Caco-2 (cell line): ENCODE data around the gene GSE1. TPM values are rescaled to one million over a fixed set of nuclear protein-coding genes. Genes with fewer than 3 reads are reported as not detected.

Experiments
- BruUV-seq: library from RNA; stranded (reverse); fragments of 400-500 nt; replicated peaks from 2 replicates; lab custom pipeline; 2021; lab: Mats Ljungman, UMichigan
- CTCF ChIA-PET: fragments of 300-600 bp; sonication (Branson Sonifier 250); formaldehyde crosslinking; loops from one replicate; lab custom pipeline; 2022; ENCODE audit warnings: antibody characterized with exemption; lab: Charles Lee
- POLR2A ChIA-PET: fragments of 300-600 bp; sonication (Branson Sonifier 250); formaldehyde crosslinking; loops from one replicate; lab custom pipeline; 2022; ENCODE audit warnings: antibody characterized with exemption; lab: Charles Lee
- DNase-seq, 2 experiments: peaks; one replicate each; pipeline versions ENCODE4 v3.0.0 to v3.0.0-alpha.2; 2020 to 2022
- H3K27me3 ChIP-seq: replicated peaks from 2 replicates; pipeline ENCODE4 v1.6.0; 2011; ENCODE audit warnings: low read length; ENCODE audit not compliant: control insufficient read depth, insufficient read depth
- H3K36me3 ChIP-seq: 2 replicates; pipeline ENCODE4 v1.5.1; 2011; ENCODE audit warnings: low read length; ENCODE audit not compliant: control insufficient read depth, insufficient read depth
- H3K4me1 ChIP-seq: fragments of 250-450 bp; sonication (Bioruptor Pico); 2 replicates; pipeline ENCODE4 v1.5.1; 2020; ENCODE audit warnings: mild to moderate bottlenecking
- H3K4me3 ChIP-seq: 2 replicates; pipeline ENCODE4 v1.5.1; 2011; ENCODE audit warnings: low read depth, mild to moderate bottlenecking, control low read depth, low read length
- H3K9me3 ChIP-seq: fragments of 250-450 bp; sonication (Bioruptor Pico); 2 replicates; pipeline ENCODE4 v1.5.1; 2020; ENCODE audit warnings: mild to moderate bottlenecking, moderate library complexity
- H3K27ac Mint-ChIP-seq: one replicate; pipeline ENCODE4 v1.8.0; 2022; ENCODE audit warnings: mixed read lengths; ENCODE audit not compliant: unreplicated experiment
- H3K27me3 Mint-ChIP-seq: one replicate; pipeline ENCODE4 v1.8.0; 2022; ENCODE audit warnings: mixed read lengths; ENCODE audit not compliant: insufficient read depth, unreplicated experiment
- H3K36me3 Mint-ChIP-seq: one replicate; pipeline ENCODE4 v1.8.0; 2022; ENCODE audit warnings: mild to moderate bottlenecking, mixed read lengths; ENCODE audit not compliant: insufficient read depth, unreplicated experiment
- H3K4me1 Mint-ChIP-seq: one replicate; pipeline ENCODE4 v1.8.0; 2022; ENCODE audit warnings: low read depth, mixed read lengths; ENCODE audit not compliant: unreplicated experiment
- H3K4me3 Mint-ChIP-seq: one replicate; pipeline ENCODE4 v1.8.0; 2022; ENCODE audit warnings: mild to moderate bottlenecking, moderate library complexity, mixed read lengths; ENCODE audit not compliant: unreplicated experiment
- H3K9me3 Mint-ChIP-seq: one replicate; pipeline ENCODE4 v1.8.0; 2022; ENCODE audit warnings: mixed read lengths; ENCODE audit not compliant: unreplicated experiment
- intact Hi-C: fragments of 100-400 bp; cut with micrococcal nuclease; formaldehyde crosslinking; loops from one replicate; pipeline ENCODE4 v1.10.0; 2022; ENCODE audit not compliant: unreplicated experiment
- total RNA-seq: library from RNA; stranded (reverse); gene quantifications from 2 replicates; pipeline ENCODE4 v1.2.3, GENCODE V29; 2022
- TF ChIP-seq, protein P1 (sequence below), 2 experiments: fragments of 200-600 bp in 1 of 2; IDR thresholded peaks; 1 replicate in 1 of 2; 2 replicates in 1 of 2; pipeline versions ENCODE4 v1.5.1 to v1.8.0; 2011 to 2022; ENCODE audit warnings: antibody characterized with exemption in 1 of 2, control low read depth in 1 of 2, inconsistent platforms in 1 of 2, low read depth in 1 of 2, low read length in 1 of 2, mild to moderate bottlenecking in 1 of 2, moderate library complexity in 1 of 2; ENCODE audit not compliant: insufficient read depth in 1 of 2, severe bottlenecking in 1 of 2, unreplicated experiment in 1 of 2

Gene GSE1
- total RNA-seq, 1 experiment from 2014 or later, result 142 TPM

DNA sequence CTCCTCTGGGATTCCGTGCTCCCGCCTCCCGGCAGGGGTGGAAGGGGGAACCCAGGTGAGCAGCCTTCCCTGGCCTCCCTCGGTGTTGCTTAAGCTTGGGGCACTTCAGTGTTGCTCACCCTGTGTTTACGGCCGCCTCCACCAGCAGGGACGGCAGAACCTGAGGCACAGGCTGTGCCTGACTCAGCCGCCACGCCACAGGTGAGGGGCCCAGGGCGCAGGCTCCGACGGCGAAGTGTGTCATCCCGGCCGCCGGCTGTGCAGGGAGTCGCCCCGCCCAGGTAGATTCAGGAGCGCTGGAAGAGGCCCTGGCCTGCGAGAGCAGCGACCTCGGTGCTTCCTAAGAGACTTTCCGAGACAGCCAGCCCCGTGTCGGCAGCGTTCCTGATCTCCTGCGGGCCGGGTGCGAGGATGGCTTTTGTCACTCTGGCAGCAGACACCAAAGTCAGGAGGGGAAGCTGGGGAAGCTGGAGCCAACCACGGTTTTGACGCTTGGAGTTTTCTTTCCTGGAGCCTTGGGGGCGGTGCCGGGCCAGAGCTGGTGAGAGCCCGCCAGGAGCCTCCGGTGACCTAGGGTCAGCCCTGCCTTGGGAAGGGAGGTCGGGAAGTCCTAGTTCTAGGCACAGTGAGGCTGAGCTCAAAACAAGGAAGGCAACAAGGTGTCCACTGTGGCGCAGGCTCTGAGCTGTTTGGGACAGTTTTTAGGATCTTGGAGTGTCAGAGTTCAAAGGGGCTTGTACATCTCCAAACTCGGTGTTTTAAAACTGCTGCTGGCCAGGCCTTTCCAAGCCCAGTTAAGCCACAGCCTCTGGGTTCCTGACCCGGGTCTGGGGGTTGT, 2.1 kb downstream of the GSE1 start:
- Mint-ChIP-seq H3K4me3 (peak overlapping the region; percentile 81), H3K27ac (peak overlapping the region; percentile 85), H3K9me3 (no peaks in the 10 kb centered on the region), H3K36me3 (peaks cover 70% of the 10 kb centered on the region), H3K4me1 (peaks cover 18% of the 10 kb centered on the region), H3K27me3 (no peaks in the 10 kb centered on the region)
- peak; percentile 95 to 96 for DNase-seq
- CTCF ChIA-PET, result interaction anchor here (0.6 to 2.5 kb wide), 15 partner anchors 10 to 361 kb away, joined by 3 to 14 read pairs (median 5); no protein-coding TSS in a partner anchor
- H3K27me3 ChIP-seq, result no peaks in the 10 kb centered on the region
- peak overlapping the region; percentile 95 for H3K4me3 ChIP-seq
- TF ChIP-seq, protein P1, sequence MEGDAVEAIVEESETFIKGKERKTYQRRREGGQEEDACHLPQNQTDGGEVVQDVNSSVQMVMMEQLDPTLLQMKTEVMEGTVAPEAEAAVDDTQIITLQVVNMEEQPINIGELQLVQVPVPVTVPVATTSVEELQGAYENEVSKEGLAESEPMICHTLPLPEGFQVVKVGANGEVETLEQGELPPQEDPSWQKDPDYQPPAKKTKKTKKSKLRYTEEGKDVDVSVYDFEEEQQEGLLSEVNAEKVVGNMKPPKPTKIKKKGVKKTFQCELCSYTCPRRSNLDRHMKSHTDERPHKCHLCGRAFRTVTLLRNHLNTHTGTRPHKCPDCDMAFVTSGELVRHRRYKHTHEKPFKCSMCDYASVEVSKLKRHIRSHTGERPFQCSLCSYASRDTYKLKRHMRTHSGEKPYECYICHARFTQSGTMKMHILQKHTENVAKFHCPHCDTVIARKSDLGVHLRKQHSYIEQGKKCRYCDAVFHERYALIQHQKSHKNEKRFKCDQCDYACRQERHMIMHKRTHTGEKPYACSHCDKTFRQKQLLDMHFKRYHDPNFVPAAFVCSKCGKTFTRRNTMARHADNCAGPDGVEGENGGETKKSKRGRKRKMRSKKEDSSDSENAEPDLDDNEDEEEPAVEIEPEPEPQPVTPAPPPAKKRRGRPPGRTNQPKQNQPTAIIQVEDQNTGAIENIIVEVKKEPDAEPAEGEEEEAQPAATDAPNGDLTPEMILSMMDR (IDR thresholded peaks at IDR 0.05; ENCODE audit: insufficient read depth in 1 of 2, low read depth in 1 of 2, low read length in 1 of 2, severe bottlenecking in 1 of 2, unreplicated experiment in 1 of 2), result no peak
- no peaks in the 10 kb centered on the region for H3K9me3 ChIP-seq
- intact Hi-C loops, result no loop called here
- POLR2A ChIA-PET, result interaction anchor here (0.6 kb wide), 1 partner anchor 59 kb away, joined by 14 read pairs; no protein-coding TSS in a partner anchor
- H3K4me1 ChIP-seq, result peaks cover 26% of the 10 kb centered on the region
- BruUV-seq, result TSS peak; percentile 3
- H3K36me3 ChIP-seq, result peaks cover 8% of the 10 kb centered on the region; the same call in 1 of the 2 replicates

DNA sequence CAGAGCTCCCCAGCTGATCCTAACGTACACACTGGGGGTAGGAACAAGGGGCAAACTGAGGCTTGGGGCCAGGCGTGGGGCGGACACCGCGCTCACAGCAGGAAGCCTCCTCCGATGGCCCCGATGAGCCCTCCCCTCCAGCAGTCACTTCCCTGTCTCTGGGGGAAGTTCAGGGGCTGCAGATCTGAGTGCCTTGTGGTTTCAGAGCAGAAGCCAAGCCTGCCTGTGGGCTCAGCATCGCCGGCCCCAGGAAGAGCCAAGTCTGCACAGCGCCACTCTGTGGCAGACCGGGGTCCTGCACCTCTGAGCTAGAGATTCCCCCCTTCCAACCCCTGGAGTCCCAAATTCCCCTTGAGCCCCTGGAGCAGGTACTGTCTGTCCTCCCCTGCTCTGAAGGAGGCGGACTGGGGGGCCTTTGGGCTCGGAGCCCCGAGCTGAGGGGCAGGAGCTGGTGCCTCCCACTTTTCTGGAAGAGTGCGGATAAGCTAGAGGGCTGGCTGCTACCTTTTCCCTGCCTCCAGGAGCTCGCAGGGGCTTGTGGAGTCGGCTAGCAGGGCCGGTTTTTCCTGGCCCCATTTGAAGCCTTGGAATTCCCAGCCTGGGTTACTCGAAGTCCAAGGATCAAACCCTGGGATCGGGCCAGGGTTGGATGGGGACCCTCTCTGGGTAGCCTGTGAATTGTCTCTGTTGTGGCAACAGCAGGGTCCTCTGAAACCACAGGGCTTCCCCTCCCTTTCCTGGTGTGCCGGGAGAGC, 2.9 kb downstream of the GSE1 start:
- Mint-ChIP-seq H3K4me1 (peaks cover 26% of the 10 kb centered on the region), H3K36me3 (peaks cover 65% of the 10 kb centered on the region), H3K27ac (peak overlapping the region; percentile 85), H3K4me3 (peak overlapping the region; percentile 81), H3K27me3 (no peaks in the 10 kb centered on the region), H3K9me3 (no peaks in the 10 kb centered on the region)
- intact Hi-C loops, result no loop called here
- TF ChIP-seq, protein P1 (IDR thresholded peaks at IDR 0.05; ENCODE audit: insufficient read depth in 1 of 2, low read depth in 1 of 2, low read length in 1 of 2, severe bottlenecking in 1 of 2, unreplicated experiment in 1 of 2), result peak; percentile 88 to 90
- DNase-seq, result peak; percentile 71 to 79
- no TSS peak for BruUV-seq
- H3K27me3 ChIP-seq, result no peaks in the 10 kb centered on the region
- peaks cover 21% of the 10 kb centered on the region for H3K4me1 ChIP-seq
- H3K36me3 ChIP-seq, result peaks cover 8% of the 10 kb centered on the region; the same call in 1 of the 2 replicates
- no peaks in the 10 kb centered on the region for H3K9me3 ChIP-seq
- no peak overlapping the region; the same call in 1 of the 2 replicates for H3K4me3 ChIP-seq
- CTCF ChIA-PET, result interaction anchor here (0.6 to 2.5 kb wide), 18 partner anchors 9 to 501 kb away, joined by 3 to 14 read pairs (median 5); no protein-coding TSS in a partner anchor
- POLR2A ChIA-PET, result no interaction called here
